SIG-M5 (cell line): ENCODE measurements around the gene KCNK10.

Source experiments
- DNase-seq: peaks from one replicate; lab custom pipeline; 2025; lab: John Stamatoyannopoulos, UW

Gene KCNK10

DNA sequence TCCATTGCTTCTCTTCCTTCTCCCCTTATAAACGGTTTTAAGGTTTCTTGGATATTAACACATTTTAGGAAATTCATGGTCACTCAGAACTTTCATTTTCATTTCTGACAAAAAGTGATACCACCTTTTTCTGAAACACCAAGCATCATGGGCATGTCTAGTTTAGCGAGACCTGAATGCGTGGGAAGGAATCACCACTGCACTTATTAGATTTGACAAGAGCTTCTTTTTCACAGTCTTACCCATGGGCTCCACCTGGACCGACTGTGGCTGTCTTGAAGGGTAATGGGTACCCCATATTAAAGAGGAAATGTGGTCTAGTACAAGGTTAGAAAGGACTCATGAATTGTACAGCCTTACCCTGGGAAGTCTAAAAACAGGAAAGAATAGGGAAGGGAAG, 95.4 kb downstream of the KCNK10 start:
- no peak for DNase-seq

DNA sequence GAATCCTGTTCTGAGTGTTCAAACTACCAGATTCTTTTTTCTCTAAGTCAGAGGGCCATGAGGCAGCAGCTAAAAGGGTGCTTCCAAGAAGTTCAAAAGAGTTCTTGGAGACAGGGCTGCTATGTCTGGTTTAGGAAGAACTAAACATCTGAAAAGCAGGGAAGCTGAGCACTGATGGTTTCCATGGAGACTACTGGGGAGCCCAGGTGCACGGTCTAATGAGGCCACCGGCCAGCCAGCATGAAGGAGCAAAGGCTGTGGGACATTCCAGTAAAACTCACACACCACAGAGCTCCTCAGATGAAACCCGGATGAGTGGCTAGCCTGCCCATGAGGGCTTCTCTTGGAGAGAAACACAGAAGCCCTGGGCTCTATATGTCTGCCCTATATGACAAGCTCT, 97.3 kb downstream of the KCNK10 start:
- DNase-seq = no peak

DNA sequence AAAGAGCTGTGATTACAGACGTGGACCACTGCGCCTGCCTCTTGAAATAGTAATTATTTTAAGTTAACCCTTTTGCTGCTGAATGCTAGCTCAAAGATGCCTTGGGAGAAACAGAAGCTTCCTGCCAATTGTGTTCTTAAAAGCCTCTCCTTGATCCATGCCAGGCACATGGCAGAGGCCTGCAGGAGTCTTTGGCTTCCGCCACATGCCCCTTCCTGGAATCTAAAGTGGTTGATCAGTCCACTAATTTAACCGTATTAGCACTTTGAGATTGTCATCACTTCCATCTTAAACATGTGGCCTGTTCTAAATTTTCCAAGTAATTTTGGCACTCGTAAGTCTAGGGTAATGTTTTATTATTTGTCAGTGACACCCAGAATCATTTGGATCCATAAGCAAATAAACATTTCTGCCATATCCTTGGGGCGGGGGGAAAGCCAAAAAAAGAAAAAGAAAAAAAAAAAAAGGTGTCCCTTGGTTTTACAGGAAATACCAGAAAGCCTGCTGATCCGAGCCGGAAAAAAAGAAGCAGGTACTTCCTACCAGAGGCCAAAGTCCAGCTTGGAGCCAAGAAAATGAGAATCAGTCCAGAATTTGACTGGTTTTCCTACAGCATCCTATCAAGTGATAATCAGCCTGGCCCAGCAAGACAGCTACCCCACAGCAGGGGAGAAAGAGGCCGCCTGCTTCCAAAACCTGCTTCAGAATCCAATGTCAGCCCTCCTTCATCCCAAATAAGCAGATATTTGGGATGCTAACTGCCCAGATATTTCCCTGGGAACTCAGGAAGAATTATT, 104.8 kb downstream of the KCNK10 start:
- DNase-seq = no peak

DNA sequence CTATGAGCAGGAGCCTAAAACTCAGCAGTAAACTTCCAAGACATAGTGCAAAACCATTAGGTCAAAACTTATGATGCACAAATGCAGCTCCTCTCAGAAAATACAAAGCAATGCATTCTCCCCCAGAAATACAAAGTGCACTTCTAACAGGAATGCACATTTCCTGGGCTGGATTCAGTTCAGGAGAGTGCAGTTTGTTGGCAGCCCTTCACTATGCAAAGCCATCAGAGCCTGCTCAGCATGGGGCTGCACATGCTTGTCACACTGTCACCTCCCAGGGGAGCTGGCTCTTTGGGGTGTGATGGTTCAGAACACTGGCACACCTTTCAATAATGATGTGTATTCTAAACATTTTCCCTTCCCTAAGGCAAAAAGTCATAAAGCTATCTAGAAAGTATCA, 110.4 kb downstream of the KCNK10 start:
- no peak for DNase-seq

DNA sequence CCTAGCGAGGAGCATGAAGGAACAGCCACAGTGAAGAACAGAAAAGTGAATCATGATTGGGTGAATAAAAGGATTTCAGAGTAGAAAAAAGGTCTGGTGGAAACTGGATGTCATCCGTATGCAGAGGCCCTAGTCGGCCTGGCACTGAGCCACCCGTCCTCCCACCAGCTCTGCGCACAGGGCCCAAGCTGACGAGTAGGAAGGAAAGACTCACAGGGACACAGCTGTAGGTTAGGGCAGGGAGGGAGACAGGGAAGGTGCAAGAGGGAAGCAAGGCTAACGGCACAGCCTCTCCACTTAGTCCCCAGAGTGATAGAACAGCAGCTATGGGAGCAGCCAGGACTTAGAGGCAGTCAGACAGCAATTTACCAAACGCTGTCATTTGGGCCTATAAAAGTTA, 112.6 kb downstream of the KCNK10 start:
- DNase-seq = no peak

DNA sequence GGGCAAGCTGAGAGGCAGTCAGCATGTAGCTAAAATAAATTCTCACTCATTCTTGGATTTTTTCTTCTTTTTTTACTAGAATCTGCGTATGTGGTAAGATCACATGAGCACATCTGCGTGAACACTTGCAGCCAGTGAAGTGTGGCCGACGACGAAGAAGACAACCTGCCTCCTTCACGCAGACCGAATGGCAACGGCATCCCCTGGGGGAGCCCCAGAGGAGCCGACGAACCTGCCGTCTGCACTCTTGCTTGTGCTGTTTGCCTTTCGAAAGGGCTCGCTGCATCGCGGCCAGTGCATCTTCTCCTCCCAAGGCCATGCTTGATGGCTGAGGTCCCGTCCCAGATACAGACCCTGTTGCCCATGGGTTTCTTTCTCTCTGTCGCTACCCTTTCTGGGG, 113.8 kb downstream of the KCNK10 start:
- no peak for DNase-seq

DNA sequence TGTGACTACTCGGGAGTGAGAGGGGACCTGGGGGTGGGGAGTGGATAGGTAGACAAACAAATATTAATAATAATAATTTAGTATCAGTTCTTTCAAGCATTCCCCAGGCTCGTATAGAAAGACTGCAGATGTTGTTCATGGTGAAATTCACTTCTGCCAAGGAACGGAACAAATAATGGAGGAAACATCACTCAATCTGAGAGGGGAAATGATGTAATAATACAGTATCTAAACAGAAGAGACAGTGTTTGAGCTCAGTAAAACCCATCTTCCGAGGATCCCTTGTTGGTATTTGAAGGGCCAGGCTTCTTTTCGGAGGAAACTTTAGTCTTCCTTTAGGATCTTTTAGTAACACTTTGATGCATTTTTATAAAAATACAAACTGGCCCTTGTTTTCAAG, 114.2 kb downstream of the KCNK10 start:
- no peak for DNase-seq

DNA sequence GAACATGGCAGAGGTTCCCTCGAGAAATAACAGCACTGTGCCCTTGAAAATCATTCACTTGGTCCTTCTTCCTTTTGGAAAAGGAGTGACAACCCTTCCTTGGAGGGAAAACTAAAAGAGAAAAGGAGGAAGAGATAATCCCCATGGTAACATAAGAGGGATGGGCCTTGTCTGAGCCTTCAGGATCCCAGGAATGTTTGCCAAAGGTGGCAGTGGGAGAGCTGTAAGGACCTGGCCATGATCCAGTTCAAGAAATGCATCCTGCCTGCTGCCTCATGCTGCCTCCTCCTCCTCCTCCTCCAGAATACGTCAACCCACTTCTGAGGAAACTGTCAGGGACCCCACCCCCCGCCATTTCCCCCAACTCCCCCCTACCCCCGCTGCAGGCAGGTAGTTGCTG, 118.8 kb downstream of the KCNK10 start:
- no peak for DNase-seq

DNA sequence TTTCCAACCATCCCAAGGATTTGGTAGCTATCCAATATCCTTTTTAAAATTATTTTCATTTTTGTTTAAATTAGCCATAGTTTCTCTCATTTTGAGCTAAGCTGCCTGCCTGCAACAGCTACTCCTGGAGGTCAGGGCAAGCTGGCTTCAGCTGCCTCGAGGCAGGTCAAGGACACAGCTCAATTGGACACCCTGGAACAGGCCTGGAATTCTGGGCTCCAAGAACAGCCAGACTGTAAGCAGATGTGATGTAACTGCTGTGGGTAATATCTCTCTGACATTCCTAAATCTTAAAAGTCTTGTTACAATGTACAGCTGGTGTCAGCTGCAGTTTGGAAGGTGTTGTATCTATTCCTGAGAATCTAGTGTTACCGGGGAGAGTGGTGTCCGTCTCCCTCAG, 119.8 kb downstream of the KCNK10 start:
- DNase-seq = no peak

DNA sequence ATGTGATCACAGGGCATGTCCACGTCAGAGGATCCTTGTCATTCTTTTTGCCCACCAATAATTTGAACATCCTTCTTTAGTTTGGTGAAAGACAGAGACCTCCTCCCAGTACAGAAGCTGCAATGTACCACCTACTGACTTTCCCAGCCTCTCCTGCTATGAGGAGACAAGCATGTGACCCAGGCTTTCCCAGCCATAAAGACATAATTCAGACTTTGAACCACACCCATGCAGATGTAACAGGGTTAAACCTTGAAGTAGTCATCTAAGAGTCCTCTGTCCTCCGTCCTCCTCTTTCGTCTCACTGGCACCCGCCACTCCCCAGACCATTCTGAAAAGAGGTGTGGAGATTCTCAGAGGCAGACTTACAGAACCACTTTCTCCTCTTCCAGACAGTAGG, 120.8 kb downstream of the KCNK10 start:
- no peak for DNase-seq

DNA sequence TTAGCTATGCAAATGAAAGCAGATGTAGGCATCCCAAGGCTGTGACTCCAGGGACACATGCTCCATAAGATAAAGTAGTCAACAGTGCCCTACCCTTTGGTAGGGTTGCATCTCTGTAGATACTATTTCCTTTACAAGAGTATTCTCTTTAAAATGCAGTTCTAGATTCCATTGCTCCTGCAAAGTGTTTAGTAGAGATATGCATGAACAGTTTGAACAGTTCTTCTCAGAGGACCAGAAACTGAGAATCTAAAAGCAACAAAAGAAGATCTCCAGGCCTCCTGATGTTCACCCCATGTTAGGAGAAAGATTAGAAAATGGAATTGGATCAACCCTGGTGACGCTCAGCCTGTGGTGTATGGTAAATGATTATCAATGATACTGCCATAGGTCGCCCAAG, 121.2 kb downstream of the KCNK10 start:
- DNase-seq = no peak

DNA sequence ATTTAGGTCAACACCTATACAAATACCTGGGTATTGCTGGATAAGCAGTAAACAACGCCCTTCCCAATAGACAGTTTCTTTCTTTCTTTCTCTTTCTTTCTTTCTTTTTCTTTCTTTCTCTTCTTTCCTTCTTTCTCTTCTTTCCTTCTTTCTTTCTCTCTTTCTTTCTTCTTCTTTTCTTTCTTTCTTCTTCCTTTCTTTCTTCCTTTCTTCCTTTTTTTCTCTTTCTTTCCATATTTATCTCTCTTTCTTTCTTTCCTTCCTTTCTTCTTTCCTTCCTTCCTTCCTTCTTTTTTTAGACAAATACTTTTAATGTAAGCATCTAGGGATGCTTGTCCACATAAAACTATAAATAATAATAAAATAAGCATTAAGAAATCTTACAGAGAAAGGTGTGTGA, 123.2 kb downstream of the KCNK10 start:
- DNase-seq = no peak

DNA sequence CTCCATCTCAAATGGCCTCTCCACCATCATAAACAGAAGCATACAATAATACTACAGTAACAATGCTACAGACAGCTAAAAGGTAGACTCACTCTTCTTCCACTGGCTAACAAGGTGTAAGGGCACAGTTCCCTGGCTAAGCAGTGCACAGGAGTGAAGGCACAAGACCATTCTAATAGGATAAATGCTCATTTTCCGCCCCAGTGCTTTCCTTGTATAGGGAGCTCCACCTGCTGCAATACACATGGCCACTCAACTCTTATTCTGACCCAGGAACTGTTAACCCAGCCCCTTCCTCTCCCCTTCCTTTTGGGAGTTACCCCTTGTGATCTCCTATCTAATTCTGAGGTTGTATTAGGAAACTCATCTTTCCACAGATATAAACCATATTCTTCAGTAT, 124.6 kb downstream of the KCNK10 start:
- no peak for DNase-seq

DNA sequence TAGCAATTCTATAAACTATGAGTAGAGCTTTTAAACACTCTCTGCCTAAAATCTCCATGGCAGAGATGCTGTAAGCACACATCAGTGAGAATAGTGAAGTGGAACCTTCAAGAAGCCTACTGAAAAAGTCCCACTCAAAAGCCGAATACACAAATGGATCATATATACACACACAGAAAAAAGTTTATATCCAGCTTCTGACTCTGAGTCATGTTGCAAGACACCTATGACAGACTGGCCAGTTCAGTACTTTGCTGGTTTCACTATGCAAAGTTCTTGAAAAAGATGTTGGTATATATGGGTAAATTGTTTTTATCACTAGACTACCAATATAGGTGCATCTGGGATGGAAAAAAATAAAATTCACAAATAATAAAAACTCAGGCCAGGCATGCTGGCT, 126.1 kb downstream of the KCNK10 start:
- no peak for DNase-seq

DNA sequence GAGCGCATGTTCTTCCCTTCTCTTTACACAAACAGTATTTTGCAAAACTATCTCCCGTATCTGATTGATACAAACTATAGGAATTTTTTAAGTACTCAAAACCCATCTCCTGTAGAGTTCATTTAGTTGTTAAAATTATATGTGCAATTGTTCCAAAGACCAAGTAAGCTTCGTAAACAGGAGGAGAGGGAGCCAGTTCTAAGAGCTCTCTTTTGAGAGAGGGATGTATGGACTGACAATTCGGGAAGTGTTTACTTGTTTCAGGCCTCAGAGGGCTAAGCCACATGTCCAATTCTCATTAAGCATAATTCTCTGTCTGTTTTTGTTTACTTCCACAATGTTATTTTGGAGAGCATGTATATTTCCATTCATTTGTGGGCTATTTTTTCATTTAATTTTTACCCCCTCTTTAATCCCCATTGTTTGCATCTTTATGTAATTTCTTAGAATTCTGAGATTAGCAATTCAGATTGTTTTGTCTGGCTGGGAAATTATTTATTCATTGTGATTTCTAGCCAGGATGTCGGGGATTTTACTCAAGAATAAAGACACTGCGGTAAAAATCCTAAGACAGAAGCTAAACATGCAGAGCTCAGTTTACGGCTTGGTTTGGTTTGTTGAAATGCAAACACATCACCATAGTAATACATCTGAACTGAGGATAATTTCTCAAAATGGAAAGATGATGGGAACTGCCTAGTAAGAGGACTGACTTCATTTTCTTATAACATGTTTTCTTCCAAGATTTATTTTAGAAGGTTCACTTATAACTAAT, 126.8 kb downstream of the KCNK10 start:
- no peak for DNase-seq

DNA sequence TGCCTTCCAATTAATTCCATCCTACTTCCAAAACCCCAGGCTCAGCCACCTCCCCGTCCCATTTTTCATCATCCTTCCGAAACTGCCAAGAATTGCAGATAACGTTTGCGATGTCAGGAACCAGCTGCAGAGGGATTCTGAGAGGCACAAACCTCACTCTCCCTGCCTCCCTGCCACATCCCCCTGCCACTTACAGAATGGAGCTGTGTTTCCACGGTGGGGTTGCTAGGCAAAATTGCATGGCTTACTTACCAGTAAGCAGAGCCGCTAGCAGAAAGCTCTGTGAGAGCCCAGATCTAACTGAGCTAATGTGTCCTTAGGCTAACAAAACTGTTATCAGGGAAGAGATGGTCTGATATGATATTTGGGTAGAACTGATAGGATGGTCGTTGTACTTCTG, 127.4 kb downstream of the KCNK10 start:
- DNase-seq = no peak

DNA sequence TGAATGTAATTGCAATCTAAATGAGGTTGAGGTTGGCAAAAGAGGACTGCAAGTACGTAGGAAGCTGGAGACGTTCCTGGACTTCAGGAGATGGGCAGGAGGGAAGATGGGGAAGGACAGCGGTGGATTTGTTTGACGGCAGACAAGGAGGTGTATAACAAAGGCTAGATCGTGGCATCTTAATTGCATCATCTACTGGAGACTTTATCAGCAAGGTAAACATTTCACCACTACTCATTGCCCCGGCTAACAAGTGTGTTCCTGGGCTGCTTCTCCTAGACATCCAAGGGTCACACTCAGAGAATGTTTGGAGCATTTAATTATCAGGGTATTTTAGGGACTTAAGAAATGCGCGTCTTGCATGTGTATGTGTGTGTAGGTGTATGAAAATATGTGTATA, 128.5 kb downstream of the KCNK10 start:
- no peak for DNase-seq

DNA sequence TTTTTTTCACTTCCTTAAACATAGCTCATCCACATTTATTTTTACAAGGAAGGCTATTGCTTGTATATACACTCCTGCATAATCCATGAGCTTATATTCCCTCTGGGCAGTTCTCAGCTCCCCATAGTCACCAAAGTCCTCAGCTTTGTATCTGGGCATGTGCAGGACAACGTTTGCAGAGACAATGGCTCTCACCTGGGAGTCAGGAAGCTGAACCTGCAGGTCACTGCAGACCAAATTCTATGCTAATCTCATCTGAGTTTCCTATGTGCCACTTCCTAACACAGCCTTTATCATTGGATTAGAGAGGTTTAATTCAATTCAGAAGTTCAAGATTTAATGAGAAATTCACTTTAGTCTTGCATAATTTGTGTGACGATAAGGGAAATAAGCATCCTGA, 131.5 kb downstream of the KCNK10 start:
- no peak for DNase-seq

DNA sequence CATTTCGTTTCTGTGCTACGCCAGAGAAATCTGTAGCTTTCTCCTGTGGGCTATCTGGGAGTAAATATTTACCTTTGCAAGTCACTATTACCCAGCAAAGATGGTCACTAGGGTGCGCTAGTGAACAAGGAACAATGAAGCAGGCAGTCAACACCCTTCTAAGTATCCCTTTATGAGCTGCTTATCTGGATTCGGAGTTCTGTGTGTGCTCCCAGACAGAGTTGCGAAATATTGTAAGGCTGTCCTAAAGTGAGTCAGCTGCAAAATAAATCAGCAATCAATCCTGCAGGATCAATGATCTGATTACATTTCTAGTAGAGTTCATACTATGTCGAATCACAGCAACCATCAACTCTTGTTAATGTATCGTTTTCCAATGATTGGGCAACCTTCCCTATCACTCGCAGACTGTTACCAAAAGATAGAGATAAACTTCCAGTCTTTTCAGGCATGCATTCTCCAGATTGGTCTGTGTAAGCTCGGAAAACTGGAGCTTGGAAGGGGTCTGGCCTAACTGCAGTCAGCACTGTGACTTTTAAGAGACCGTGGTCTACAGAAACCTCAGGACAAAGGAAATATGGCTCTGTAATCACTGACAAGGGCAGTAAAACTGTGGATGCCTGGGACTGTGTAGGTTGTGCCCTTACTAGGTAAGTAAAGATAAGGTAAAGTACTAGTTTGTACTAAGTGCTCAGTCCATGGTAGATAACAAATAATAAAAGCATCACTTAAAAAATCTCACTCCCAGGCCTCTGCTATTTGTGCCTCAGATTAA, 133.5 kb downstream of the KCNK10 start:
- no peak for DNase-seq

DNA sequence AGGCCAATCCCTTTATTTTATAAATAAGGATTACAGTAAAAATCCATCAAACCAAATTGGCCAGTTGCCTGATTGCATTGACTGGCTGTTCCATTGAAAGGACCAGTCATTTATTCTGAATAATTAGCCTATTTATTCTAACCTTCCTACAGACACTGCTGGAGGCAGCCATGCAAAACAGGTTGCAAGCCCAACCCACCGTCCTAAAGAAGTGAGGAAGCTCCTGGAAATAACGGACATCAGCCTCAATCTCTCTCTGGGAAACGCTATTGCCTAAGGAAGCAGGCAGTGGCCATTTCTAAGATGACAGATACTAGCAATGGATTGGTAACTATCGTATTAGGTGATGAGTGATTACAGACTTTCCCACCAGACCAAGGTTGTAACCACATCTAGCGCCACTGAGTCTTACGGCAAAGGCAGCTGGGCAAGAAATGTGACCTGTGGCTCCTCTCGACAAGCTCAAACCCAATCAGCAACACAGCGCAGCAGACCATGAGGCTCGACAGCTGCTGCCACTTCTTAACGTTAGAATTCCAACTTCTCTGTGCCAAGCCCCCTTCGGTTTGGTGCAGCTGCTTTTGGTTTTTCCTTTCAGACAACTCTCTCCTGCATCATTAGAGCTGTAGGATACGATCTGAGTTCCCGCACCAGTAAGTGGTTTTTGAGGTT, 134.2 kb downstream of the KCNK10 start:
- no peak for DNase-seq

DNA sequence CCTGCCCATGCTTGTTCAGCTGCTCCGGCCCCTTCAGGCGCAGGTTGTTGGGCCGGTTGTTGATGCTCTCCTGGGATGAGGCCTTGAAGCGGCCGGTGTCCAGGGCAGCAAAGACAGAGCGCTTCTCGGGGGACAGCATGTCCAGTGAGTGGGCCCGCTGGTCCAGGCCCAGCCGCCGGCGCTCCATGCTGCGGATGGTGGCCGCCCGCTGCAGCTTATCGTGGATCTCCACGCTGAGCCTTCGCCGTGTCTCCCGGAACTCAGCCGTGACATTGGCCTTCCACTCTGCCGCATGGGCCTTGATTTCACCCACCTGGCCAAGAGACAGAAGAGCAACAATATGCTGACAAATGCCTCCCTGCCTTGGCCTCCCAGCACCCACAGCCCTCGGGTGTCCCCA, 137.2 kb downstream of the KCNK10 start:
- no peak for DNase-seq

DNA sequence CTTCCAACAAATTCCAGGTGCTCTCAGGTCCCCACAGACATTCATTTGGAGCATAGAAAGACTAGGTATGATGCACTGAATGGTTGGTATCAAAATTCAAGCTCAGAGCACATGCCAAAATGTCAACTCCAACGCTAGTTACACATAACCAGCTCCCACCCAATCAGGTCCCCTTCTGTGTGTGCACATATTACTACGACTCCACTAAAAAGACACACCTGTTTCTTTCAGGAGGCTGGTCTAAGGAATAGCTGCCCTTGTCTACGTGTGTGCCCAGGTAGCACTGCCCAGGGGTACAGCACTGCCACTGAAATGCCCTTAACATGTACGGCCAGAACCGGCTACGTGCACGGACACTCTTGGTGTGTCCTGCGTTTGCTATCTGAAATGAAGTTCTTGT, 138.1 kb downstream of the KCNK10 start:
- DNase-seq = no peak
